ENCODE data around the gene RRP36. TPM values are rescaled to one million over a fixed set of nuclear protein-coding genes. Genes with fewer than 3 reads are reported as not detected.

Gene RRP36
- total RNA-seq, 1 experiment from 2014 or later = 133 TPM

GRCh38 chr6:43013097-43013842 is 8.2 kb upstream of the RRP36 start:
- no peaks in the 10 kb centered on the region for H3K9me3 ChIP-seq (ENCODE audit: low read length)
- intact Hi-C loops (cut with micrococcal nuclease) = no loop called here
- DNase-seq (no peak), ATAC-seq (peak; percentile 9)
- H3K27me3 ChIP-seq (ENCODE audit: low read length) = no peaks in the 10 kb centered on the region
- H2AFZ ChIP-seq (ENCODE audit: low read length) = peak overlapping the region; percentile 88
- no peak overlapping the region for H3K27ac ChIP-seq (ENCODE audit: low read length)
- no peaks in the 10 kb centered on the region for H4K20me1 ChIP-seq (ENCODE audit: low read length)
- TF ChIP-seq EZH2 (IDR thresholded peaks at IDR 0.05; ENCODE audit: low read length, unreplicated experiment) (no peak), EZH2phosphoT487 (IDR thresholded peaks at IDR 0.05; ENCODE audit: borderline replicate concordance, low read length) (no peak), CTCF (conservative IDR thresholded peaks at IDR 0.05; ENCODE audit: low read depth, low read length) (no peak)
- H3K9ac ChIP-seq (ENCODE audit: low read length) = peak overlapping the region; percentile 86
- H3K79me2 ChIP-seq (ENCODE audit: low read length) = peaks cover 52% of the 10 kb centered on the region
- CTCF ChIA-PET = no interaction called here
- peaks cover 28% of the 10 kb centered on the region for H3K36me3 ChIP-seq (ENCODE audit: low read depth, low read length)
- BruUV-seq (replicated peaks) = no TSS peak
- no peaks in the 10 kb centered on the region for H3K9me2 ChIP-seq (replicated peaks; ENCODE audit: low read length)
- POLR2A ChIA-PET (ENCODE audit: unreplicated experiment) = interaction anchor here (0.6 kb wide), 1 partner anchor 84 kb away, joined by 14 read pairs; the partner anchor contains the start of gene CNPY3
- H3K4me2 ChIP-seq (ENCODE audit: low read length) = peak overlapping the region; percentile 95
- H3F3A ChIP-seq (ENCODE audit: low read length, unreplicated experiment) = no peaks in the 10 kb centered on the region
- H3K4me1 ChIP-seq (ENCODE audit: insufficient read depth, low read length) = peaks cover 23% of the 10 kb centered on the region
- peak overlapping the region; percentile 91 for H3K4me3 ChIP-seq (ENCODE audit: low read length)

GRCh38 chr6:43013843-43014433 is 7.5 kb upstream of the RRP36 start, which contains the start of the genes KLHDC3 and MEA1:
TSS of gene KLHDC3 (plus strand) at chr6:43014249. CDS start at chr6:43017193, 2,944 bp downstream.
TSS of gene MEA1 (minus strand) at chr6:43013946. CDS start at chr6:43013813, 133 bp downstream.
- peaks cover 52% of the 10 kb centered on the region for H3K79me2 ChIP-seq (ENCODE audit: low read length)
- DNase-seq (peak; percentile 99), ATAC-seq (peak; percentile 92)
- ChIA-PET POLR2A (ENCODE audit: unreplicated experiment) (interaction anchor here (0.5 to 1.4 kb wide), 8 partner anchors 35 to 724 kb away, joined by 3 to 15 read pairs (median 8); partner anchors contain the start of genes CUL7, CUL9 and PEX6), CTCF (interaction anchor here (0.6 kb wide), 1 partner anchor 130 kb away, joined by 3 read pairs; no protein-coding TSS in a partner anchor)
- peak within 1 kb of the TSS; percentile 88 for H2AFZ ChIP-seq (ENCODE audit: low read length)
- H3K27me3 ChIP-seq (ENCODE audit: low read length) = no peaks in the 10 kb centered on the region
- no peaks in the 10 kb centered on the region for H3K9me3 ChIP-seq (ENCODE audit: low read length)
- TF ChIP-seq EZH2phosphoT487 (IDR thresholded peaks at IDR 0.05; ENCODE audit: borderline replicate concordance, low read length) (no peak), CTCF (conservative IDR thresholded peaks at IDR 0.05; ENCODE audit: low read depth, low read length) (no peak), EZH2 (IDR thresholded peaks at IDR 0.05; ENCODE audit: low read length, unreplicated experiment) (no peak)
- peak within 1 kb of the TSS; percentile 90 for H3K9ac ChIP-seq (ENCODE audit: low read length)
- H4K20me1 ChIP-seq (ENCODE audit: low read length) = no peaks in the 10 kb centered on the region
- H3K36me3 ChIP-seq (ENCODE audit: low read depth, low read length) = peaks cover 28% of the 10 kb centered on the region; the same call in 1 of the 2 replicates
- H3K4me2 ChIP-seq (ENCODE audit: low read length) = peak within 1 kb of the TSS; percentile 95
- peaks cover 23% of the 10 kb centered on the region for H3K4me1 ChIP-seq (ENCODE audit: insufficient read depth, low read length)
- intact Hi-C loops (cut with micrococcal nuclease) = loop anchor here (2.0 kb wide), 1 partner anchor 29 kb away; the partner anchor contains the start of gene PPP2R5D
- peak within 1 kb of the TSS; percentile 91 for H3K4me3 ChIP-seq (ENCODE audit: low read length)
- no peaks in the 10 kb centered on the region for H3F3A ChIP-seq (ENCODE audit: low read length, unreplicated experiment)
- BruUV-seq (replicated peaks) = no TSS peak
- H3K9me2 ChIP-seq (replicated peaks; ENCODE audit: low read length) = no peaks in the 10 kb centered on the region
- H3K27ac ChIP-seq (ENCODE audit: low read length) = peak within 1 kb of the TSS; percentile 17; the same call in 1 of the 2 replicates
